ENCODE results near the gene NQO1.

NQO1 gene

GRCh38 chr16:69701452-69701851, 24.9 kb downstream of the NQO1 start:
- Histone ChIP-seq H3K9me3 (ENCODE audit: insufficient read depth, low read length, severe bottlenecking) (no peaks in the 10 kb centered on the region), H3K79me2 (ENCODE audit: insufficient read depth, low read length) (no peaks in the 10 kb centered on the region), H4K20me1 (ENCODE audit: insufficient read depth, low read length) (no peaks in the 10 kb centered on the region), H3K27ac (ENCODE audit: low read length) (no peak overlapping the region), H2AFZ (ENCODE audit: low read depth, low read length) (no peak overlapping the region), H3K4me3 (ENCODE audit: low read depth in 1 of 2, low read length in 2 of 2) (no peak overlapping the region), H3K4me2 (ENCODE audit: insufficient read depth, low read length) (no peak overlapping the region), H3K4me1 (ENCODE audit: insufficient read depth, low read length) (no peaks in the 10 kb centered on the region), H3K27me3 (ENCODE audit: insufficient read depth, low read length, poor library complexity) (no peaks in the 10 kb centered on the region), H3K9ac (ENCODE audit: low read depth, low read length) (no peak overlapping the region), H3K36me3 (ENCODE audit: insufficient read depth, low read length) (peaks cover 9% of the 10 kb centered on the region; the same call in 1 of the 2 replicates)
- no peak for DNase-seq
- TF ChIP-seq EZH2 (IDR thresholded peaks at IDR 0.05; ENCODE audit: borderline replicate concordance, low read depth, low read length, severe bottlenecking), result no peak
- TF ChIP-seq, protein P1, sequence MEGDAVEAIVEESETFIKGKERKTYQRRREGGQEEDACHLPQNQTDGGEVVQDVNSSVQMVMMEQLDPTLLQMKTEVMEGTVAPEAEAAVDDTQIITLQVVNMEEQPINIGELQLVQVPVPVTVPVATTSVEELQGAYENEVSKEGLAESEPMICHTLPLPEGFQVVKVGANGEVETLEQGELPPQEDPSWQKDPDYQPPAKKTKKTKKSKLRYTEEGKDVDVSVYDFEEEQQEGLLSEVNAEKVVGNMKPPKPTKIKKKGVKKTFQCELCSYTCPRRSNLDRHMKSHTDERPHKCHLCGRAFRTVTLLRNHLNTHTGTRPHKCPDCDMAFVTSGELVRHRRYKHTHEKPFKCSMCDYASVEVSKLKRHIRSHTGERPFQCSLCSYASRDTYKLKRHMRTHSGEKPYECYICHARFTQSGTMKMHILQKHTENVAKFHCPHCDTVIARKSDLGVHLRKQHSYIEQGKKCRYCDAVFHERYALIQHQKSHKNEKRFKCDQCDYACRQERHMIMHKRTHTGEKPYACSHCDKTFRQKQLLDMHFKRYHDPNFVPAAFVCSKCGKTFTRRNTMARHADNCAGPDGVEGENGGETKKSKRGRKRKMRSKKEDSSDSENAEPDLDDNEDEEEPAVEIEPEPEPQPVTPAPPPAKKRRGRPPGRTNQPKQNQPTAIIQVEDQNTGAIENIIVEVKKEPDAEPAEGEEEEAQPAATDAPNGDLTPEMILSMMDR (IDR thresholded peaks at IDR 0.05; ENCODE audit: borderline replicate concordance, extremely low read depth, low read length, poor library complexity, severe bottlenecking), result no peak
- ATAC-seq (ENCODE audit: insufficient read depth, low read depth), result no peak

- ATAC-seq (ENCODE audit: insufficient read depth, low read depth), result no peak
- no peaks in the 10 kb centered on the region for H3K27me3 ChIP-seq (ENCODE audit: insufficient read depth, low read length, poor library complexity)
- H3K27ac ChIP-seq (ENCODE audit: low read length), result no peak overlapping the region
- no peak overlapping the region for H3K9ac ChIP-seq (ENCODE audit: low read depth, low read length)
- no peaks in the 10 kb centered on the region for H3K79me2 ChIP-seq (ENCODE audit: insufficient read depth, low read length)
- H3K4me3 ChIP-seq (ENCODE audit: low read depth in 1 of 2, low read length in 2 of 2), result no peak overlapping the region
- H3K4me1 ChIP-seq (ENCODE audit: insufficient read depth, low read length), result no peaks in the 10 kb centered on the region
- H2AFZ ChIP-seq (ENCODE audit: low read depth, low read length), result no peak overlapping the region
- no peak for TF ChIP-seq EZH2 (IDR thresholded peaks at IDR 0.05; ENCODE audit: borderline replicate concordance, low read depth, low read length, severe bottlenecking)
- TF ChIP-seq, protein P1 (IDR thresholded peaks at IDR 0.05; ENCODE audit: borderline replicate concordance, extremely low read depth, low read length, poor library complexity, severe bottlenecking), result no peak
- H3K9me3 ChIP-seq (ENCODE audit: insufficient read depth, low read length, severe bottlenecking), result no peaks in the 10 kb centered on the region
- peaks cover 17% of the 10 kb centered on the region; the same call in 1 of the 2 replicates for H3K36me3 ChIP-seq (ENCODE audit: insufficient read depth, low read length)
- H4K20me1 ChIP-seq (ENCODE audit: insufficient read depth, low read length), result no peaks in the 10 kb centered on the region
- DNase-seq, result no peak
- H3K4me2 ChIP-seq (ENCODE audit: insufficient read depth, low read length), result no peak overlapping the region
Observed at GRCh38 chr16:69699915-69700314, 26.4 kb downstream of the NQO1 start.

- no peaks in the 10 kb centered on the region for H3K9me3 ChIP-seq (ENCODE audit: insufficient read depth, low read length, severe bottlenecking)
- no peaks in the 10 kb centered on the region for H3K27me3 ChIP-seq (ENCODE audit: insufficient read depth, low read length, poor library complexity)
- no peak overlapping the region for H3K4me2 ChIP-seq (ENCODE audit: insufficient read depth, low read length)
- H4K20me1 ChIP-seq (ENCODE audit: insufficient read depth, low read length), result no peaks in the 10 kb centered on the region
- no peaks in the 10 kb centered on the region for H3K79me2 ChIP-seq (ENCODE audit: insufficient read depth, low read length)
- ATAC-seq (ENCODE audit: insufficient read depth, low read depth), result no peak
- no peak for TF ChIP-seq EZH2 (IDR thresholded peaks at IDR 0.05; ENCODE audit: borderline replicate concordance, low read depth, low read length, severe bottlenecking)
- TF ChIP-seq, protein P1 (IDR thresholded peaks at IDR 0.05; ENCODE audit: borderline replicate concordance, extremely low read depth, low read length, poor library complexity, severe bottlenecking), result no peak
- DNase-seq, result no peak
- H3K36me3 ChIP-seq (ENCODE audit: insufficient read depth, low read length), result peaks cover 32% of the 10 kb centered on the region
- no peak overlapping the region for H3K9ac ChIP-seq (ENCODE audit: low read depth, low read length)
- no peak overlapping the region for H3K27ac ChIP-seq (ENCODE audit: low read length)
- H3K4me1 ChIP-seq (ENCODE audit: insufficient read depth, low read length), result no peaks in the 10 kb centered on the region
- H2AFZ ChIP-seq (ENCODE audit: low read depth, low read length), result no peak overlapping the region
- H3K4me3 ChIP-seq (ENCODE audit: low read depth in 1 of 2, low read length in 2 of 2), result no peak overlapping the region
Observed at GRCh38 chr16:69698404-69698803, 28.0 kb downstream of the NQO1 start.

- H3K9me3 ChIP-seq (ENCODE audit: insufficient read depth, low read length, severe bottlenecking), result no peaks in the 10 kb centered on the region
- H3K4me1 ChIP-seq (ENCODE audit: insufficient read depth, low read length), result no peaks in the 10 kb centered on the region
- H3K4me2 ChIP-seq (ENCODE audit: insufficient read depth, low read length), result no peak overlapping the region
- no peak overlapping the region for H3K4me3 ChIP-seq (ENCODE audit: low read depth in 1 of 2, low read length in 2 of 2)
- H3K79me2 ChIP-seq (ENCODE audit: insufficient read depth, low read length), result no peaks in the 10 kb centered on the region
- no peak overlapping the region for H3K27ac ChIP-seq (ENCODE audit: low read length)
- no peak for DNase-seq
- TF ChIP-seq, protein P1 (IDR thresholded peaks at IDR 0.05; ENCODE audit: borderline replicate concordance, extremely low read depth, low read length, poor library complexity, severe bottlenecking), result no peak
- no peak for TF ChIP-seq EZH2 (IDR thresholded peaks at IDR 0.05; ENCODE audit: borderline replicate concordance, low read depth, low read length, severe bottlenecking)
- H3K27me3 ChIP-seq (ENCODE audit: insufficient read depth, low read length, poor library complexity), result no peaks in the 10 kb centered on the region
- no peak overlapping the region for H2AFZ ChIP-seq (ENCODE audit: low read depth, low read length)
- no peaks in the 10 kb centered on the region for H4K20me1 ChIP-seq (ENCODE audit: insufficient read depth, low read length)
- H3K9ac ChIP-seq (ENCODE audit: low read depth, low read length), result no peak overlapping the region
- ATAC-seq (ENCODE audit: insufficient read depth, low read depth), result no peak
- H3K36me3 ChIP-seq (ENCODE audit: insufficient read depth, low read length), result peaks cover 59% of the 10 kb centered on the region
Observed at GRCh38 chr16:69693916-69694315, 32.4 kb downstream of the NQO1 start.

Data from DND-41 (cell line).